ENCODE results near the gene DFFA.
"Not testable (repeated sequence)": the region's sequence is repeated elsewhere in the genome, so short reads cannot be mapped to it uniquely, and the experiment has no call there.

Gene DFFA

GRCh38 chr1:10507111-10507879 is 35.0 kb upstream of the DFFA start:
- H3K4me3 ChIP-seq (ENCODE audit: low read depth in 1 of 2, low read length in 2 of 2): no peak overlapping the region
- no peaks in the 10 kb centered on the region for H3K27me3 ChIP-seq (ENCODE audit: insufficient read depth, low read length, poor library complexity)
- H3K4me1 ChIP-seq (ENCODE audit: insufficient read depth, low read length): peaks cover 47% of the 10 kb centered on the region
- no peaks in the 10 kb centered on the region for H4K20me1 ChIP-seq (ENCODE audit: insufficient read depth, low read length)
- no peak for TF ChIP-seq EZH2 (IDR thresholded peaks at IDR 0.05; ENCODE audit: borderline replicate concordance, low read depth, low read length, severe bottlenecking)
- TF ChIP-seq, protein P1, sequence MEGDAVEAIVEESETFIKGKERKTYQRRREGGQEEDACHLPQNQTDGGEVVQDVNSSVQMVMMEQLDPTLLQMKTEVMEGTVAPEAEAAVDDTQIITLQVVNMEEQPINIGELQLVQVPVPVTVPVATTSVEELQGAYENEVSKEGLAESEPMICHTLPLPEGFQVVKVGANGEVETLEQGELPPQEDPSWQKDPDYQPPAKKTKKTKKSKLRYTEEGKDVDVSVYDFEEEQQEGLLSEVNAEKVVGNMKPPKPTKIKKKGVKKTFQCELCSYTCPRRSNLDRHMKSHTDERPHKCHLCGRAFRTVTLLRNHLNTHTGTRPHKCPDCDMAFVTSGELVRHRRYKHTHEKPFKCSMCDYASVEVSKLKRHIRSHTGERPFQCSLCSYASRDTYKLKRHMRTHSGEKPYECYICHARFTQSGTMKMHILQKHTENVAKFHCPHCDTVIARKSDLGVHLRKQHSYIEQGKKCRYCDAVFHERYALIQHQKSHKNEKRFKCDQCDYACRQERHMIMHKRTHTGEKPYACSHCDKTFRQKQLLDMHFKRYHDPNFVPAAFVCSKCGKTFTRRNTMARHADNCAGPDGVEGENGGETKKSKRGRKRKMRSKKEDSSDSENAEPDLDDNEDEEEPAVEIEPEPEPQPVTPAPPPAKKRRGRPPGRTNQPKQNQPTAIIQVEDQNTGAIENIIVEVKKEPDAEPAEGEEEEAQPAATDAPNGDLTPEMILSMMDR (IDR thresholded peaks at IDR 0.05; ENCODE audit: borderline replicate concordance, extremely low read depth, low read length, poor library complexity, severe bottlenecking): peak; percentile 85
- peak; percentile 41 for ATAC-seq (ENCODE audit: insufficient read depth, low read depth)
- DNase-seq: peak; percentile 60
- H3K27ac ChIP-seq (ENCODE audit: low read length): peak overlapping the region; percentile 21; the same call in 1 of the 2 replicates
- no peaks in the 10 kb centered on the region for H3K36me3 ChIP-seq (ENCODE audit: insufficient read depth, low read length)
- no peak overlapping the region for H3K9ac ChIP-seq (ENCODE audit: low read depth, low read length)
- H2AFZ ChIP-seq (ENCODE audit: low read depth, low read length): no peak overlapping the region
- H3K79me2 ChIP-seq (ENCODE audit: insufficient read depth, low read length): peaks cover 58% of the 10 kb centered on the region
- H3K4me2 ChIP-seq (ENCODE audit: insufficient read depth, low read length): no peak overlapping the region
- H3K9me3 ChIP-seq (ENCODE audit: insufficient read depth, low read length, severe bottlenecking): no peaks in the 10 kb centered on the region

GRCh38 chr1:10506677-10507047 is 34.3 kb upstream of the DFFA start:
- DNase-seq (no peak), ATAC-seq (ENCODE audit: insufficient read depth, low read depth) (no peak)
- no peaks in the 10 kb centered on the region for H3K27me3 ChIP-seq (ENCODE audit: insufficient read depth, low read length, poor library complexity)
- H3K79me2 ChIP-seq (ENCODE audit: insufficient read depth, low read length): peaks cover 52% of the 10 kb centered on the region
- H3K9ac ChIP-seq (ENCODE audit: low read depth, low read length): no peak overlapping the region
- no peaks in the 10 kb centered on the region; the same call in 1 of the 2 replicates for H4K20me1 ChIP-seq (ENCODE audit: insufficient read depth, low read length)
- peaks cover 41% of the 10 kb centered on the region for H3K4me1 ChIP-seq (ENCODE audit: insufficient read depth, low read length)
- H3K27ac ChIP-seq (ENCODE audit: low read length): no peak overlapping the region; the same call in 1 of the 2 replicates
- no peak for TF ChIP-seq EZH2 (IDR thresholded peaks at IDR 0.05; ENCODE audit: borderline replicate concordance, low read depth, low read length, severe bottlenecking)
- TF ChIP-seq, protein P1 (IDR thresholded peaks at IDR 0.05; ENCODE audit: borderline replicate concordance, extremely low read depth, low read length, poor library complexity, severe bottlenecking): no peak
- H3K4me3 ChIP-seq (ENCODE audit: low read depth in 1 of 2, low read length in 2 of 2): no peak overlapping the region
- H3K4me2 ChIP-seq (ENCODE audit: insufficient read depth, low read length): no peak overlapping the region
- H3K9me3 ChIP-seq (ENCODE audit: insufficient read depth, low read length, severe bottlenecking): no peaks in the 10 kb centered on the region
- no peaks in the 10 kb centered on the region for H3K36me3 ChIP-seq (ENCODE audit: insufficient read depth, low read length)
- H2AFZ ChIP-seq (ENCODE audit: low read depth, low read length): no peak overlapping the region

DNA sequence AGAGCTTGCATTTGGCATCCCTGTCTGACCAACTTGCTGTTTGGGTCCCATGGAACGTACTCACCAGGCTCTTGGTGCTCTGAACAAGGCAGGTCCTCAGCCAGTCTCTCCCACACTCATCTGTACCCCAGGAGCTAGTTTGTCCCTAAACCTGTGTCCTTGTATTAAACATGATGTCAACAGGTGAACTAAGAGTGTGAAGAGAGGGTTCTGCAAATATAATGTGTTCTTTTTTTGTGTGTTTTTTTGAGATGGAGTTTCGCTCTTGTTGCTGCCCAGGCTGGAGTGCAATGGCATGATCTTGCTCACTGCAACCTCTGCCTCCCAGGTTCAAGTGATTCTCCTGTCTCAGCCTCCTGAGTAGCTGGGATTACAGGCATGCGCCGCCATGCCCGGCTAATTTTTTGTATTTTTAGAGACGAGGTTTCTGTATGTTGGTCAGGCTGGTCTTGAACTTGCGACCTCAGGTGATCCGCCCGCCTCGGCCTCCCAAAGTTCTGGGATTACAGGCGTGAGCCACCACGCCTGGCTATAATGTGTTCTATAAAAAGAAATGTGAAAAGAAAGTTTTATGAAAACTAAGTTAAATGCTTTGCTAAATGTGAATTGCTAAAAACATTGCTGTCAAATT is 33.8 kb upstream of the DFFA start:
- ATAC-seq (ENCODE audit: insufficient read depth, low read depth); H4K20me1 ChIP-seq (ENCODE audit: insufficient read depth, low read length); DNase-seq; H2AFZ ChIP-seq (ENCODE audit: low read depth, low read length); H3K36me3 ChIP-seq (ENCODE audit: insufficient read depth, low read length); H3K4me2 ChIP-seq (ENCODE audit: insufficient read depth, low read length); H3K9ac ChIP-seq (ENCODE audit: low read depth, low read length); H3K4me3 ChIP-seq (ENCODE audit: low read depth in 1 of 2, low read length in 2 of 2); H3K27me3 ChIP-seq (ENCODE audit: insufficient read depth, low read length, poor library complexity); H3K9me3 ChIP-seq (ENCODE audit: insufficient read depth, low read length, severe bottlenecking); H3K27ac ChIP-seq (ENCODE audit: low read length): not testable (repeated sequence)
- Histone ChIP-seq H3K79me2 (ENCODE audit: insufficient read depth, low read length) (peaks cover 49% of the 10 kb centered on the region), H3K4me1 (ENCODE audit: insufficient read depth, low read length) (peaks cover 36% of the 10 kb centered on the region)

DNA sequence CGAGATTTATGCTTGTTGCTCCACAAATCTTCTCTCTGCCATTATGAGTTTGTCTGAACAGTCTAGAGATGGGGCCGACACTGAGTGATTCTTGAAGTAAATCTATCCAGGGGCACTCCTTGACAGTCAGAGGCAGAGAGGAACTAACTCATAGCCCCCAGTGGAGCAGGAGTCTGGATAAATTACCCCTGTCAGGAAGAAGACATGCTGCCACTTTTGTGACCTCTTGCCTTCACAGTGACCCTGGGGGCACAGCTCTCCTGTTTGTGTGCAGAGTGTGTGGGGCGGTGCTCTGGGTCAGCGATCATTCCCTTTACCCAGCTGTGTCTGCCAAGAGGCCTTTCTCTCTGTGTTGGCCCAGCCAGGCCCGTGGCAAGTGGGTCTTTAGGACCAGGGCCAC is 31.9 kb upstream of the DFFA start:
- peaks cover 51% of the 10 kb centered on the region for H3K79me2 ChIP-seq (ENCODE audit: insufficient read depth, low read length)
- H3K9me3 ChIP-seq (ENCODE audit: insufficient read depth, low read length, severe bottlenecking): no peaks in the 10 kb centered on the region
- no peaks in the 10 kb centered on the region for H3K27me3 ChIP-seq (ENCODE audit: insufficient read depth, low read length, poor library complexity)
- no peak for ATAC-seq (ENCODE audit: insufficient read depth, low read depth)
- H3K4me2 ChIP-seq (ENCODE audit: insufficient read depth, low read length): no peak overlapping the region
- no peaks in the 10 kb centered on the region for H3K36me3 ChIP-seq (ENCODE audit: insufficient read depth, low read length)
- no peak overlapping the region for H3K4me3 ChIP-seq (ENCODE audit: low read depth in 1 of 2, low read length in 2 of 2)
- H3K27ac ChIP-seq (ENCODE audit: low read length): no peak overlapping the region
- no peak overlapping the region for H2AFZ ChIP-seq (ENCODE audit: low read depth, low read length)
- TF ChIP-seq EZH2 (IDR thresholded peaks at IDR 0.05; ENCODE audit: borderline replicate concordance, low read depth, low read length, severe bottlenecking): no peak
- TF ChIP-seq, protein P1 (IDR thresholded peaks at IDR 0.05; ENCODE audit: borderline replicate concordance, extremely low read depth, low read length, poor library complexity, severe bottlenecking): no peak
- H3K9ac ChIP-seq (ENCODE audit: low read depth, low read length): no peak overlapping the region
- peaks cover 19% of the 10 kb centered on the region for H3K4me1 ChIP-seq (ENCODE audit: insufficient read depth, low read length)
- no peaks in the 10 kb centered on the region; the same call in 1 of the 2 replicates for H4K20me1 ChIP-seq (ENCODE audit: insufficient read depth, low read length)
- DNase-seq: no peak

All from DND-41 (cell line).